ENCODE data around the gene ATF7. TPM values are rescaled to one million over a fixed set of nuclear protein-coding genes. Genes with fewer than 3 reads are reported as not detected.

Gene ATF7
- total and polyA plus RNA-seq, 8 donors, result 48.7 to 72.5 (median 63.4) TPM

DNA sequence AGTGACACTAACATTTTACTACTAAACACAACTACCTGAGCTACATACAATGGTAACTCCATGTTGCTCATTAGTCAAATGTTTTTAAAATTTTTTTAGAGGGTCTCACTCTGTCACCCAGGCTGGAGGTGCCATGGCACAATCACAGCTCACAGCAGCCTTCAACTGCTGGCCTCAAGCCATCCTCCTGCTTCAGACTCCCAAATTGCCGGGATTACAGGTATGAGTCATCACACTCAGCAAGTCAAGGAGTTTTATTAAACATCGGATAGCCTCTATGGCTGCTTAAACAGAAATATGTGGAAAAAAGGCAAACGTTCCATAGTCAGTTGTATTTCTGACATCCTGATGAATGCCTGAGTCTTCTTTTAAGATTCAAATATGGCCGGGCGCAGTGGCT is 107.8 kb downstream of the ATF7 start:
- H3K4me3 ChIP-seq, result no peak overlapping the region
- ATAC-seq, result peak; percentile 4
- H3K36me3 ChIP-seq, result peaks cover 0 to 100% of the 10 kb centered on the region in 2 donors
- DNase-seq, result no peak
- intact Hi-C loops (cut with DNase I), result no loop called here
- H3K27me3 ChIP-seq, result no peaks in the 10 kb centered on the region
- H3K4me1 ChIP-seq, result peaks cover 0 to 3% of the 10 kb centered on the region in 2 donors
- H3K9me3 ChIP-seq, result no peaks in the 10 kb centered on the region
- no peak overlapping the region for H3K27ac ChIP-seq
- TF ChIP-seq, protein P1, sequence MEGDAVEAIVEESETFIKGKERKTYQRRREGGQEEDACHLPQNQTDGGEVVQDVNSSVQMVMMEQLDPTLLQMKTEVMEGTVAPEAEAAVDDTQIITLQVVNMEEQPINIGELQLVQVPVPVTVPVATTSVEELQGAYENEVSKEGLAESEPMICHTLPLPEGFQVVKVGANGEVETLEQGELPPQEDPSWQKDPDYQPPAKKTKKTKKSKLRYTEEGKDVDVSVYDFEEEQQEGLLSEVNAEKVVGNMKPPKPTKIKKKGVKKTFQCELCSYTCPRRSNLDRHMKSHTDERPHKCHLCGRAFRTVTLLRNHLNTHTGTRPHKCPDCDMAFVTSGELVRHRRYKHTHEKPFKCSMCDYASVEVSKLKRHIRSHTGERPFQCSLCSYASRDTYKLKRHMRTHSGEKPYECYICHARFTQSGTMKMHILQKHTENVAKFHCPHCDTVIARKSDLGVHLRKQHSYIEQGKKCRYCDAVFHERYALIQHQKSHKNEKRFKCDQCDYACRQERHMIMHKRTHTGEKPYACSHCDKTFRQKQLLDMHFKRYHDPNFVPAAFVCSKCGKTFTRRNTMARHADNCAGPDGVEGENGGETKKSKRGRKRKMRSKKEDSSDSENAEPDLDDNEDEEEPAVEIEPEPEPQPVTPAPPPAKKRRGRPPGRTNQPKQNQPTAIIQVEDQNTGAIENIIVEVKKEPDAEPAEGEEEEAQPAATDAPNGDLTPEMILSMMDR (IDR thresholded peaks at IDR 0.05), result no peak

DNA sequence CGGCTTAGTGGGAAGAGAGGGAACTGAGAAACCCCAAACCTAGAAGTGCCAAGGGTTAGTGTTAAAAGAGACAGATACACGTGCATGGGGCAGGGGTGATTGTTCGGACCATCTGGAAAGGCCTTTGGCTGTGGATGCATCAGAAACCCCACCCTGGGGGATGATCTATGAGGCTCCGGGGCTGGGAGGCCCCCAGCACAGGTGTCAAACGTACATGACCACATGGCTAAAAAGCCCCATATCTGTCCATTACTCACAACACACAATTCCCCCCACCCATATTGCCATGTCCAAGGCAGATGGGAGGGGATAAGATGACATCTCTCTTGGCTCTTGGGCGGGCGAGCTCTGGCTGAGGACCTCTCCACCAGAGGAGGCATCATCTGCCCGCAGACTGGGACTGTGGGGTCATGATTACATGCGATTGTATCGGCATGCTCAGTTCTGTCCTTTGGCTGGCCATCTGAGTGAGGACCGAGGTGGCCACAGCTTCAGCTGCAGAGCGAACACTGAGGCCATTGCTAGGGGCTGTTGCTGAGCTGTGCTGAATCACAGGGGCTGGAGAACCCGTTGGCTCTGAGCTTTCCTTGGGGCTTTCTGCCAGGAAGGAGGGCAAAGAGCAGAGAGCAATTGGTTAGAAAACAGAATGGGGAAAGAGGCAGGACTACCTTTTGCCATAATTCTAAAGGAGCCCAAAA is 109.3 kb downstream of the ATF7 start:
- Histone ChIP-seq H3K4me3 (no peak overlapping the region), H3K4me1 (peaks cover 0 to 6% of the 10 kb centered on the region in 2 donors), H3K27me3 (no peaks in the 10 kb centered on the region), H3K9me3 (no peaks in the 10 kb centered on the region), H3K36me3 (peaks cover 0 to 99% of the 10 kb centered on the region in 2 donors), H3K27ac (peak overlapping the region; percentile 13 to 72)
- DNase-seq (no peak), ATAC-seq (no peak)
- TF ChIP-seq, protein P1 (IDR thresholded peaks at IDR 0.05), result no peak
- intact Hi-C loops (cut with DNase I), result no loop called here

DNA sequence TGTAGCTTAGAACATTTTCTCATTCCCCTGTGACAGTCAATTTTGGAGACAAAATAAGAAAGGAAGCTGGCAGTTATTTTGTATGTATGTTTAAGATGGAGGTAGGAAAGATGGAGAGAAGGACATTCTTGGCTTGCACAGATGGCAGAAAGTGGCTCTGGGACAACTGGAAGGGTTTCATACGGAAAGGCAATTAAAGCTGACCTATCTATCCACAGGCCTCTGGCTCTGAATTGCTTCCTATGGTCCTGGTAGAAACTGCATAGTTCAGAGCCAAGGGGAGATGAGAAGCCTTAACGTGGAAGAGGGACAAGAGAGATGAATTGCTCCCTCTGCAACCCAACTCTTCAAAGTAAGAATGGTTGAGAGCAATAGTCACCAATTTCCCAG is 110.9 kb downstream of the ATF7 start:
- Histone ChIP-seq H3K4me1 (peaks cover 0 to 6% of the 10 kb centered on the region in 2 donors), H3K36me3 (peaks cover 0 to 99% of the 10 kb centered on the region in 2 donors), H3K27me3 (no peaks in the 10 kb centered on the region), H3K9me3 (no peaks in the 10 kb centered on the region), H3K27ac (peak overlapping the region; percentile 39 to 72), H3K4me3 (peak overlapping the region in 1 of 2 donors; percentile 1)
- ATAC-seq (no peak), DNase-seq (no peak)
- intact Hi-C loops (cut with DNase I), result no loop called here
- TF ChIP-seq, protein P1 (IDR thresholded peaks at IDR 0.05), result no peak

DNA sequence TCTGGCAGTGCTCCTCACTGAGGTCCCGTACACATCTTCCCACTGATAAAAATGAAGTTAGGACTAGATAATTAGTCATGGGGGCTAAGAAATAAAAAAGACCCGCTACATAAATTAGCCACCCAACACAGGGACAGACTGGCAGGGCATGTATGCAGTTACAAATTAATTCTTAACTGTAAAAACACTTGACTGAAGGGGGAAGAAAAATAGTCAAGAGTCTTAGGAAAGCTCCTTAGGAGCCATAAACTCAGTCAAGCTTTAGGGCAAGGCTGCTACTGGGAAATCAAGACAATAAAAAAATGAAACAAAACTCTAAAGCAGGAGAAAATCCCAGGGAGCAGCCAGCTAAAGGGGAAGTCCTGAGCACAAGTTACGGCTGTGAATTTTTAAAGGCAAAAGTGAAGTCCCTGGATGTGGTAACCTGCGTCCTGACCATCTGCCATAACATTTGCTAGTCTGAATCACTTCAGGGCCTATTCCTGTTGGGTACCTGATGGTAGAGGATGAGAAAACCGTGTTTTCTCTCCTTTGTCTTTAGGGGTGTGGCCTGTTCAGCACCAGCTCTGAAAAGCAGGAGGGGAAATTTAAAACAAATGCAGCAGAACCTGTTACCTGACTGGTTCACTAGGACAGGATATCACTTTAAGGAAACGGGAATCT is 111.4 kb downstream of the ATF7 start:
- peaks cover 0 to 96% of the 10 kb centered on the region in 2 donors for H3K36me3 ChIP-seq
- DNase-seq (peak in 1 of 4 donors; percentile 32), ATAC-seq (peak; percentile 67)
- TF ChIP-seq, protein P1 (IDR thresholded peaks at IDR 0.05), result no peak
- H3K4me1 ChIP-seq, result peaks cover 0 to 6% of the 10 kb centered on the region in 2 donors
- H3K9me3 ChIP-seq, result no peaks in the 10 kb centered on the region
- H3K27me3 ChIP-seq, result no peaks in the 10 kb centered on the region
- peak overlapping the region; percentile 49 to 72 for H3K27ac ChIP-seq
- intact Hi-C loops (cut with DNase I), result no loop called here
- peak overlapping the region in 1 of 2 donors; percentile 1 for H3K4me3 ChIP-seq

DNA sequence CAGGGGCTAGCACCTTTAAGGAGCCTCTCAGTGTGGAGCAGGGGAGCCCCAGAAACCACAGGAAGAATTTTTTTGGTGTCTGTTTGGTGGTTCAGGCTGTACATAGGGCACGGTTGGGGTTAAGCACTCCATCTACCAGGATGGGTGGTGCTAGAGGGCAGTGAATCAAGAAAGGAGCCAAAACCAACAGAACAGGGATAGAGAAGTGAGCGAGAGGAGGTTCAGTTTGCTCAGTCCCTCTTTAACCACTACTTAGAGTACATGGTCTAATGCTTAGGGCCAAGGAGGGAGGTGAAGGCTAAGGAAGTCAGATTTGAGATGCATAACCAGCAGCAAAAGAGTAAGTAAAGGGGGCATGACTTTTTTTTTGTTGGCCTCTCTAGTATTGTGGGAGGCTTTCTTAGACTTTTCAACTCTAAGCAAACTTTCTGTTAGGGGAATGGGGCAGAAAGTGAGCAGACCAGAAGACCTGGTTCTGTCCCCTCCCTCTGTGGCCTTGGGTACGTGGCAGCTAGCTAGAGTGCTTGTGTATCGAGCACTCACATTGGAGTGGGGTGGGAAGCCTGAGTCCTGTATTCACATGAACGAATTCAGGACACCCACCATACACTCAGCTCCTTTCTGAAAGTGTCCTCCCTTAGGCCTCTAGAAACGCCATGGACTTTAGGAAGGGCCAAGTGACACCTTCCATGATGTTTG is 112.3 kb downstream of the ATF7 start:
- H3K27ac ChIP-seq, result peak overlapping the region; percentile 49 to 72
- no peaks in the 10 kb centered on the region for H3K9me3 ChIP-seq
- ATAC-seq (peak; percentile 79), DNase-seq (peak in 1 of 4 donors; percentile 61)
- intact Hi-C loops (cut with DNase I), result no loop called here
- H3K27me3 ChIP-seq, result no peaks in the 10 kb centered on the region
- peak overlapping the region in 1 of 2 donors; percentile 1 for H3K4me3 ChIP-seq
- TF ChIP-seq, protein P1 (IDR thresholded peaks at IDR 0.05), result no peak
- H3K36me3 ChIP-seq, result peaks cover 0 to 90% of the 10 kb centered on the region in 2 donors
- peaks cover 4 to 6% of the 10 kb centered on the region in 2 donors for H3K4me1 ChIP-seq

Data from left lung (tissue), 10 donors.